HG03469 (cell line): ENCODE measurements around the gene SAMD1.

Source experiments
- ATAC-seq: cut with Tn5 transposase; IDR thresholded peaks from one replicate; pipeline ENCODE4 v1.9.1; 2021; ENCODE audit warnings: mild to moderate bottlenecking, moderate library complexity, moderate number of reproducible peaks; ENCODE audit not compliant: unreplicated experiment

The SAMD1 gene

DNA sequence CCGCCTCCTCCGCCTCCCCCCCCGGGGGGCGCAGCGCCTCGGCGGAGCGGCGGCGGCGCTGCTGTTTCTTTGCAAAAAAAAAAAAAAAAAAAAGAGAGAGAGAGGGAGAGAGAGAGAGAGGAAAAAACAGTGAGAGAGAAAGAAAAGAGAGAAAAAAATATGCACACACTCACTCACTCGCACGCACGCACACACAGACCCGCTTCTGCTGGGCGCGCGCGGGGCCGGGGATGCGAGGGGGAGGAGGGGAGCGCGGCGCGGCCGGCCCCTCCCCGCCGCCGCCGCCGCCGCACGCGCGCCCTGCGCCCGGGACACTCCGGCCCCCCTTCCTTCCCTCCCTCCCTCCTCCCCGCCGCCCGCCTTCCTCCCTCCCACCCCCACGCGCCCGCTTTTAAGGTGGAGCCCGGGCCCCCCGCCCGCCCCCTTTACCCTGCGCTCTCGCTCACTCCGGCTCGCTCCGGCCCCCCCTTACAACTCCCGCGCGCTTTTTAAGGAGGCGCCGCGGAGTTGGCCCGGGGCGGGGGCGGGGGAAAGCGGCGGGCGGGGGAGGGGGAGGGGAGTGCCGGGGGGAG is at the start of gene SAMD1:
TSS of gene SAMD1 (minus strand) at position 243 of the 572 bp plus-strand sequence.
- ATAC-seq: no peak

DNA sequence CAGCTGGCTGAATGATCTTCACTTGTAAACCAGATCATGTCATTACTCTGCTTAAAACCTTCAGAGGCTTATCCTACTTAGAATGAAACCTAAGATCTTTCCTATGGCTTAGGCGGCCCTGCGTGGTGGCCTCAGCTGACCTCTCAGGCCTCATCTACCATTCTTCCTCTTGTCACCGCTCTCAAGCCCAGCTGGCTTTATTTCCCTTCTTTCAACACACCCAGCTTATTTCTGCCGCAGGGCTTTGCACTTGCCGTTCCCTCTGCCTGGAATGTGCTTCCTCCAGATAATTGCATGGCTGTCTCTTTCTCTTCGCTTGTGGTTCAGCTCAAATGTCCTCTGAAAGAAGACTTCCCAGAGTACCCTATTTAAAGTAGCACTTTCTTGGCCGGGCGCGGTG is 49.4 kb upstream of the SAMD1 start:
- ATAC-seq: no peak

- no peak for ATAC-seq
Measured at GRCh38 chr19:14138576-14139265, 48.2 kb upstream of the SAMD1 start.

GRCh38 chr19:14136509-14137281 is 46.1 kb upstream of the SAMD1 start, which contains the start of gene ASF1B:
TSS of gene ASF1B (minus strand) at chr19:14136589. CDS start at chr19:14136456, 133 bp downstream.
- peak; percentile 71 for ATAC-seq

DNA sequence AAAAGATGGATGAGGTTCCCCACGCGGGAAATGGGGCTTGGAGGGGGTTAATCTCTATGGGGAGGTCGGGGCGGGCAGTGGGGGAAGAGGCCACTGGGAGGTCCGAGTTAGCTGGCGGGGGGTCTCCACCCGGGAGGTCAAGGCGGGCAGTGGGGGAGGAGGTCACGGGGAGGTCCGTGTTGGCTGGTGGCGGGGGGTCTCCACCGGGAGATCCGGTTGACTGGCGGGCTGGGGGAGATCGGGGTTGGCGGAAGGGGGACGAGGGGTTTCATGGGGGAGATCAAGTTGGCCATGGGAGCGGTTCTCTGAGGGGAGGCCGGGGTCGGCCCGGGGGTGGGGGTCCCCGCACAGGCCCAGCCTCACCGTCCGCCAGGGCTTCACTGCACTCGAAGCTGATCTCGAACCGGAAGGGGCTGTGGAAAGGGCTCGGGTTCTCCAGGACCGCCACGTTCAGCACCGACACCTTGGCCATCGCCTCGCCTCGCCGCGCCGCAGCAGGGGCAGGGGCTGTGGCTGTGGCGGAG is 45.5 kb upstream of the SAMD1 start:
- ATAC-seq: no peak

DNA sequence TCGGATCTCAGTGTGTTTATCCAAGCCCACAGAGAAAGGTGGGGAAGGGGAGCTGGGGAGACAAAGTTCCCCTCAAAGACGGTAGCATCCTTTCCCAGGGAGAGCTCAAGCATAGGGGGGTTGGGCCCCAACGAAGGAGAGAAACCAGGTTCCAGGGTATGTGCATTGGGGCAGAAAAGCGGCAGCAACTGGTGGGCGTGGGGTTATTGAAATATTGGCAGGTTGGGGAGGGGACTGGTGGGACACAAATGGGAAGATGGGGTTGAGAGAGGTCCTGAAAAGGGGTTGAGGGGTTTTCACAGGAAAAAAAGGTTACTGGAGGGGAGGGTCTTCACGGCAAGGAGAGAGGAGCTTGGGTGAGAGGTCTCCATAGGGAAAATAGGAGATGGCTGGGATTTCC is 44.8 kb upstream of the SAMD1 start:
- ATAC-seq: no peak

DNA sequence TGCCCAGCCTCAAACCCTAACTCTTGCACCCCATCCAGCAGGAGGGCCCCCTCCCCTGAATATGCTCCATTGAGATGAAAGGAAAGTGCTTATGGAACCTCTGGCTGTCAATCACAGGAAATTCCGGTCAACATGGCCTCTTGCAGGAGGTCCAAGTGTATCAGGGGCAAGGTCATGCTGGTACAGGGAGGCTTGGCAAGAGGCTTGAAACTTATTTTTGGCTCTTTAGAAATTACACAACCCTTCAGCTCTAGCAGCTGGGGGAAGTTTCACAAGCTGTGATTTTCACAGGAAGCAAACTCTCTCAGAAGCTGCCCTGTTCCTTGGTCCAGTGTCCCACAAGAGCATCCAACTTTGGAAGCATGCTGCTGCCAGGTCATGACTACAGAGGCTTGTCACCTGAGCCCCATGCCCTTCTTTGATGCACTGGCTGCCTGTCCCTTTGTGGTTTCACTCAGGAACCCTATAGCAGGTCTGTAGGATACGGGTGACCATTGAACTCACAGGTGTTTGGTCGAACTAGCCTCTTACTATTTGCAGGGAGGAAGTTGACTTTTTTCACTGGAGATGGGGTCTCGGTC is 37.5 kb upstream of the SAMD1 start:
- ATAC-seq: no peak

- ATAC-seq: no peak
Measured at GRCh38 chr19:14127176-14127575, 36.6 kb upstream of the SAMD1 start.

GRCh38 chr19:14122924-14123323 is 32.4 kb upstream of the SAMD1 start:
- no peak for ATAC-seq

- no peak for ATAC-seq
Measured at GRCh38 chr19:14120497-14120780, 29.9 kb upstream of the SAMD1 start.

GRCh38 chr19:14119644-14120496 is 29.3 kb upstream of the SAMD1 start:
- ATAC-seq: no peak

DNA sequence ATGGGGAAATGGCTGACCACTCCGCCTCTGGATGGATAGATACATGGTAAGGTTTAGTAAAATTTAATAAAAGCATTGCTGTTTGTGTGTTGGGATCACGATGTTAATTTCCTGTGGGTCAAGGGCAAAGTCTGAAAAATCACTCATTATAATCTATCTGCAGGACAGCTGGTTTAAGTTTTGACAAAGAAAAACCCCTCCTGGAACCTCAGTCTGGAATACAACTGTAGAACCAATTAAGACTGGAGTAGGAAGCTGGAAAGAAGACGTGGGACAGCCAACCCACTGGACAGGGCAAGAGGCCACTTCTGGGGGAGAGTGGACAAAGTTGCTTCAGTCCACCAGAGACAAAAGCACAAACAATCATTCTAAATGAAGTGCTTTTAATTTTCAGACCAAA is 28.6 kb upstream of the SAMD1 start:
- ATAC-seq: no peak

- ATAC-seq: no peak
Measured at GRCh38 chr19:14118165-14119051, 27.9 kb upstream of the SAMD1 start.

GRCh38 chr19:14117668-14118164 is 27.2 kb upstream of the SAMD1 start, which contains the start of gene PRKACA:
TSS of gene PRKACA (minus strand) at chr19:14117762. CDS start at chr19:14117547, 215 bp downstream.
- ATAC-seq: peak; percentile 75

GRCh38 chr19:14116918-14117578 is 26.5 kb upstream of the SAMD1 start:
- no peak for ATAC-seq

- ATAC-seq: no peak
Measured at GRCh38 chr19:14116525-14116917, 26.0 kb upstream of the SAMD1 start.

DNA sequence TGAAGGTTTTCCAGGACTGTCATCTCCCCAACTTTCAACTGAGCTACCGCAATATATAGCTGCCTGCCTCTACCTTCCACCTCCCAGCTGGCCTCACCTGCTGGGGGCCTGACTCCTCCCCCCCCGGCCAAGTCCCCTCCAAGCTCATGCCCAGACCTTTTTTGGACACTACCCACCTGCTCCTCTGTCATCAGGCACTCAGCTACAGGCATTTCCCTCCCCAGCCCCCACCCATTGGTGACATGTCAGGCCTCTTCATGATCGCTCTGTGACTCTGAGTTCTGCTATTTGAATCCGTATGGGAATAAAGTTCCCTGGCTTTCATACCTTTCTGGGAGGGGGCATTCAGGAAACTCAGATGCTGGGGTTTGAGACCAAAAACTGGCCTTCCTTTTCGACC is 25.2 kb upstream of the SAMD1 start:
- no peak for ATAC-seq

DNA sequence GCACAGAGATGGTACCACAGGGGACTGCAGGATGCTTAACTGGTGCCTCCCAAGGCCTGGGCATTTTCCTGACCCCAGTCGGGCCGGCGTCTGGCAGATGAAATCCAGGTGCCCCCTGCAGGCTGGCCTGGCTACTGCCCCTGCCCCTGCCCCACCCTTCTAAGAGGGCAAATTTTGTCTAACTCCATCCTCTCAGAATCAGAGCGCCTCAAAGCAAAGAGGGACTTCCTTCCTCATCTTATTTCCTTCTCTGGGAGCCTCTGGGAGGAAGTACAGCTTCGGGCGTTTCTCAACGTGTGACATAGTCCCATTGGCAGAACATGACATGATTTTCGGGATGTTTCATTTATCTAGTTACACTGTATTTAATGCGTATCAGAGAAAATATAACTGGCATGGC is 24.3 kb upstream of the SAMD1 start:
- ATAC-seq: no peak

GRCh38 chr19:14114439-14114838 is 23.9 kb upstream of the SAMD1 start:
- no peak for ATAC-seq
